GM10248 (cell line): ENCODE data around the gene NRXN2.

Source experiments
- CTCF ChIA-PET: fragments of 300-600 bp; sonication (Branson Sonifier 250); formaldehyde crosslinking; extraction: SDS; loops from one replicate; lab custom pipeline; 2021; ENCODE audit warnings: antibody characterized with exemption; lab: Yijun Ruan, JAX
- POLR2A ChIA-PET: fragments of 350-650 bp; sonication (Branson Sonifier 250); formaldehyde crosslinking; extraction: SDS; loops from one replicate; lab custom pipeline; 2020; ENCODE audit warnings: antibody characterized with exemption; lab: Yijun Ruan, JAX
- DNase-seq: peaks from one replicate; pipeline ENCODE4 v3.0.0; 2012; ENCODE audit errors: extremely low spot score
- TF ChIP-seq, protein P1 (sequence below): IDR thresholded peaks from 2 replicates; pipeline ENCODE4 v1.5.1; 2012; ENCODE audit warnings: mild to moderate bottlenecking, low read depth; ENCODE audit errors: extremely low read depth, missing control alignments, control extremely low read depth

NRXN2 gene

DNA sequence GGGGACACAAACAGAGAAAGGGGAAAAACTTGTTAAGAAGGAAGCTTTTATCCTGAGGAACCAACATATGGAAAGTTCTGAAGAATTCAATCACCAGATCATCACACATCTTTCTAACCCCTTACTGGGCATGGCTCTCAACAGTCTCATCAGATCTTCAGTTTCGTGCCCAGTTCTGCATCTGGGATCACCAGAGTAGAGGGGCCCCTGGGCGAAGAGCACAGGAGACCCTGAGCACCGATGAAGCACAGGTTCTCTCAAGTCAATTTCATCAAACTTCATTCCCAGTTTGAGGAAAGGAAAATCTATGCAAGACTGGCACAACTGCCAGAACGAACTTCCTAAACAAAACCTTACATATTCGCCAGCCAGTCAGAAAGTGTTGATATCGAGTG, 45.3 kb upstream of the NRXN2 start:
- TF ChIP-seq, protein P1, sequence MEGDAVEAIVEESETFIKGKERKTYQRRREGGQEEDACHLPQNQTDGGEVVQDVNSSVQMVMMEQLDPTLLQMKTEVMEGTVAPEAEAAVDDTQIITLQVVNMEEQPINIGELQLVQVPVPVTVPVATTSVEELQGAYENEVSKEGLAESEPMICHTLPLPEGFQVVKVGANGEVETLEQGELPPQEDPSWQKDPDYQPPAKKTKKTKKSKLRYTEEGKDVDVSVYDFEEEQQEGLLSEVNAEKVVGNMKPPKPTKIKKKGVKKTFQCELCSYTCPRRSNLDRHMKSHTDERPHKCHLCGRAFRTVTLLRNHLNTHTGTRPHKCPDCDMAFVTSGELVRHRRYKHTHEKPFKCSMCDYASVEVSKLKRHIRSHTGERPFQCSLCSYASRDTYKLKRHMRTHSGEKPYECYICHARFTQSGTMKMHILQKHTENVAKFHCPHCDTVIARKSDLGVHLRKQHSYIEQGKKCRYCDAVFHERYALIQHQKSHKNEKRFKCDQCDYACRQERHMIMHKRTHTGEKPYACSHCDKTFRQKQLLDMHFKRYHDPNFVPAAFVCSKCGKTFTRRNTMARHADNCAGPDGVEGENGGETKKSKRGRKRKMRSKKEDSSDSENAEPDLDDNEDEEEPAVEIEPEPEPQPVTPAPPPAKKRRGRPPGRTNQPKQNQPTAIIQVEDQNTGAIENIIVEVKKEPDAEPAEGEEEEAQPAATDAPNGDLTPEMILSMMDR = no peak
- ChIA-PET POLR2A (interaction anchor here (1.2 kb wide), 1 partner anchor 10 kb away, joined by 3 read pairs; no protein-coding TSS in a partner anchor), CTCF (interaction anchor here (0.7 to 1.9 kb wide), 11 partner anchors 8 to 104 kb away, joined by 3 to 9 read pairs (median 3); partner anchors contain the start of genes MAP4K2, PYGM, RASGRP2 and SF1)
- DNase-seq = no peak

DNA sequence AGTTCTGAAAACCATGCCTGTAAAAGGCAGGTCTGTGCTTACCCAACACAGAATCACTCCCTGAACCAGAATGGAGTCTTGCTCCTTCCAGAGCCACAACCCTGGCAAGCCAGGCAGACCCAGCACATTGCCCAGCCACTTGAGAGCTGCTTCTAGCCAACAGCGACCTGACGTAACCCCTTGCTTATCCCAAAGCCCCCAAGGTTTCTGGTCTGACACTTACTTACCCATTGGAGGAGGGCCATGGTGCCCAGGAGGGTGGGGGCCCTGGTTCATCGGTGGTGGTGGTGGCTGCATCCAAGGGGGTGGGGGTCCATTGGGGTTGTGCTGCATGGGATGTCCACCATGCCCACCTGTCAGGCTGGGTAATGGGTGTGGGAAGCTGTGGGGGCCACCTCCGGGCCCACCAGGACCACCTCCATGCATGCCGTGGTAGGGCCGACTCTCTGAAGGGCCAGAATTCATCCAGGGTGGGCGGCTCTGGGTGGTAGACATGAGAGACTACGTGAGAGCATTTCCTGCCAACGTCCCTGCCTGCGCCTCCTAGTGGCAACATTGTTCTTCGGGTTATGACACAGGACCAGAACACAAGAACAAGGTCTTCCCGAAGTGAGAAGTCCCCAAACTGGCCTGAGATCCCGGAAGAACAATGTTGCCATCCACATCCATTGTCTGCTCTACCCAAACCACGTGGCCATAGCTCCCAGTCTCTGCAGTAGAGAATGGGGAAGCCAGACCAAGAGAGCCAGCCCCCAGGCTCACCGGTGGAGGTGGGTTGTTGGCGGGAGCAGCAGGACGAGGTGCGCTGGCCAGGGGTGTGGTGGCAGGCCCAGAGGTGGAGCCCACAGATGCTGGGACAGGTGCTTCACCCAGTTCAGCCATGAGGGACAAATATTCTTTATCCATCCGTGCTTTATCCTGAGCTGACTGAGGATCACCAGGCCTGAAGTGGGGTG, 44.6 kb upstream of the NRXN2 start:
- DNase-seq = peak; percentile 50
- ChIA-PET CTCF (interaction anchor here (0.7 to 1.9 kb wide), 11 partner anchors 8 to 105 kb away, joined by 3 to 9 read pairs (median 3); partner anchors contain the start of genes MAP4K2, PYGM, RASGRP2 and SF1), POLR2A (interaction anchor here (1.2 kb wide), 1 partner anchor 11 kb away, joined by 3 read pairs; no protein-coding TSS in a partner anchor)
- TF ChIP-seq, protein P1 = peak; percentile 66

DNA sequence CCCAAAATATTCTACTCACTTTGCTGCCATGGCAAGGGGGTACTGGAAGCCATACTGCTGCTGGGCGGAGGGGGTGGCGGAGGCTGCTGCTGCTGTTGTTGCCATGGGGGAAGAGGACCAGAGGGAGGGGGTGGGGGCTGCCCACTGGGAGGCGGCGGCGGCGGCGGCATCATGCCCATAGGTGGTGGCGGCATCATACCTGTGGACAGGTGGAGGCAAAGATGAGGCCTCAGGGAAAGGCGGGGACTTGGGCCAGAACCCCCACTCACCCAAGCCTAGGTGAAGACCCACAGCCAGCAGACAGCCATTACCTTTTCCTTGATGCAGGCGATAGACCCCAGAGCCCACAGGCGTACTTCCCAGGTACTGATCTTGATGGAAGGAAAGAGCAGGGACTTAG, 43.9 kb upstream of the NRXN2 start:
- ChIA-PET CTCF (interaction anchor here (0.7 to 1.9 kb wide), 4 partner anchors 7 to 30 kb away, joined by 3 to 9 read pairs (median 4); partner anchors contain the start of gene PYGM), POLR2A (interaction anchor here (1.2 kb wide), 1 partner anchor 12 kb away, joined by 3 read pairs; no protein-coding TSS in a partner anchor)

DNA sequence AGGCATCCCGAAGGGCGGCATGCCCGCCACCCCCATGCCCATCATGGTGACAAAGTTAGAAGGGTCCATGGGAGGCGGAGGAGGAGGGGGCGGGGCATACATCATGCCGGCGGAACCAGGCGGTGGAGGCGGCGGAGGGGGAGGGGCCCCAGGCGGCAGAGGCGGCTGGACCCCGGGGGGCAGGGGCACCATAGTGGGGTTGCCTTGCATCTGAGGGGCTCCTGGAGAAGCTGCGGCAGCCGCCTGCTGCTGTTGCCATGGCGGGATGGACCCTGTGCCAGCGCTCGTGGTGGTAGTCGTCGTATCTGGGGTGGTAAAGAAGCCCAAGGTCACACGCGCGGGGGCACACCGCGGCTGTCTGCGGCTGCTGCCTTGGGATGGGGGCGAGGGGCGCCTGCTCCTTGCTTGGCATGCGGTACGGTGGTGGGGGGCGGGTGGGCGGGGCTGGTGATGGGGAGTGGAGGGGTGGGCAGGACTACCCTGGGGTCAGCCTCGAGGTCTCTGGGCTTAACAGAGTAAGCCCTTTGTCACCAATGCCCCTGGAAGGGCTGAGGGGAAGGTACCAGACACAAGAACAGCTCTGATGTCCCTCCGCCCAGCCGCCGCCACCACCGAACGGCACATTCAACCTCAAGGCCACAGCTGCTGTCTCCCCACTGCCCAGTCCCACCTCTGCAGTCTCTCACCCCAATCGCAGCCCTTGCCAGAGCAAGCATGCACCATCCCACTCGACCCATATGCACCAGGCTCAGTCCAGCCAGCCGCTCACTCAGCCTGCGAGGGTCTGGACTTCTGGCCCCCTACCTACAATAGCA, 43.1 kb upstream of the NRXN2 start:
- CTCF ChIA-PET = interaction anchor here (0.7 kb wide), 1 partner anchor 10 kb away, joined by 3 read pairs; no protein-coding TSS in a partner anchor
- TF ChIP-seq, protein P1 = no peak
- peak; percentile 6 for DNase-seq
- POLR2A ChIA-PET = no interaction called here

More for the DNA sequence above, 43.9 kb upstream of the NRXN2 start:
- TF ChIP-seq, protein P1 = no peak
- no peak for DNase-seq

DNA sequence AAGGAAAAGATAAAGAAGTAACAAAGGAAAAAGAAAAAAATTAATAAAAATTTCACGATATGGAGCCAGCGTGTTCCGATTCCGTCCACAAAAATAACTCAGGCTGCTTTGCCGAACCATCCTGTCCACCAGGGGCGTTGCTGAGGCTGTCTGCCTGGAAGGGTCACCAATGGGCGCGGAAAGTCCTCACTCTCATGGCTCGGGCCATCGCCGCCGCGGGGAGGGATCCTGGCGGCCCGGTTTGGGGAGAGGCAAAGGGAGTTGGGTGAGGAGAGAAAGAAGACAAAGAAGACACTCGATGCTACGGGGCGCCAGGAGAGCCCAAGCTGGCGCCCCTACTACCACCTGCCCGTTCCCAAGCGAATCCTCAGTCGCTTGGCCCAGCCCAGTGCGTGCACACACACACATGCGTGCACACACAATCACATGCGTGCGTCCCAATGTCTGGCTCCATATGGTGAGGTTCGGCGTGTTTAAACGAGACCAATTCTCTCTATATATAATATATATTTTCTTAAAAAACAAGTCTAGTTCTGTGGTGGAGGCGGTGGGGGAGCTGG, 42.4 kb upstream of the NRXN2 start:
- DNase-seq = no peak
- ChIA-PET CTCF (interaction anchor here (2.3 kb wide), 1 partner anchor 21 kb away, joined by 8 read pairs; the partner anchor contains the start of gene RASGRP2), POLR2A (no interaction called here)
- TF ChIP-seq, protein P1 = no peak

DNA sequence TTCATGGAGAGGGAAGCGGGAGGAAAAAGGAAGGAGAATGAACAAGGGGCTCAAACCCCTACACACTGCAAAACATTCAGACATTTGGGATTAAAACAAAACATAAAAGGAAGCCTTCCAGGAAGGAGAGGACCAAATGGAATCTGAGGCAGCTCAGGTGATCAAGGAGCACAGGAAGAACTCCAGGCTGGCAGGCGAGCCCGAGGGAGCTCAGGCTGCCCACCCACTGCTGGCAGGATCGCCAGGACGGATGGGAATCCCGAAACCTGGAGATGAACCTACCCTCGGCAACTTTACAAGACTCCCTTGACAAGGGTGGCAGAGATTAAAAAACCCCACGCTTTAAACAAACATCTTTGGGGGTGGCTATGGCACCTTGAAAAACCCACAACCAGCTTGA, 41.8 kb upstream of the NRXN2 start:
- no peak for DNase-seq
- ChIA-PET CTCF (interaction anchor here (1.8 to 2.3 kb wide), 2 partner anchors 10 to 20 kb away, joined by 6 to 8 read pairs; partner anchors contain the start of gene RASGRP2), POLR2A (interaction anchor here (2.0 kb wide), 1 partner anchor 8 kb away, joined by 10 read pairs; no protein-coding TSS in a partner anchor)
- TF ChIP-seq, protein P1 = no peak
